HuH-7 (cell line): ENCODE results near the gene CREB3L1.

Source experiments
- DNase-seq: peaks from one replicate; pipeline ENCODE4 v3.0.0; 2011; ENCODE audit warnings: low spot score

Gene CREB3L1

GRCh38 chr11:46277622-46278386 lies at the start of gene CREB3L1:
CREB3L1 (plus strand) TSS chr11:46277662; CDS start chr11:46278112, 450 bp downstream.
- DNase-seq = peak; percentile 87

DNA sequence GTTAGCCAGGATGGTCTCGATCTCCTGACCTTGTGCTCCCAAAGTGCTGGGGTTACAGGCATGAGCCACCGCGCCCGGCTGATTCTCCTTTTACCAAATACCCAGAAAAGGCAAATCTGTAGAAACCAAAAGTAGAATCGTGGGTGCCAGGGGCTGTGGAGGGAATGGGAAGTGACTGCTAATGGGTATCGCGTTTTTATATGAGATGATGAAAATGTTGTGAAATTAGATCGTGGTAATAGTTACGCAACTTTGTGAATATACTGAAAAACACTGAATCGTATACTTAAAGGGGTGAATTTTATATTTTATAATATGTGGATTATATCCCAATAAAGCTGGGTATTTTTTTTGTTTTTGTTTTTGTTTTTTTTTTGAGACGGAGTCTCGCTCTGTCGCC lies 48.2 kb upstream of the CREB3L1 start:
- DNase-seq = no peak

DNA sequence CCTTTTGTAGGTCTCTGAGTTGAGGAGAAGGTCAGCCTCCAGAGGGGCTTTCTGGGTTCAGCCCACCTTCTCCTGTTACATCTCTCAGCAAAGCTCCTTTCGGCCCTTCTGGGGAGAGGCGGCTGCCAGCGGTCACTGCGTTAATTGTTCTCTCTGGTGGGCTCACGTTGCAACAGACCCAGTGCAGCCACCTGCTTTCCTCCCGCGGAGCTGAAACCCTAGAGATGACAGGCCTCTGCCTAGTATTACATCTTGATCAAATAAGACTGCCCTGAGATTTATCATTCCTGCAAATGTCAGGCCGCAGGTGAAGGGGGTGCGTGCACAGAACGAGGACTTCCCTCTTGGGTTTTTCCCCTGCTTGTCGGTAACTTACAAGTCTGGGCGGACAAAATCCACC lies 43.2 kb upstream of the CREB3L1 start:
- no peak for DNase-seq

GRCh38 chr11:46235777-46236688 lies 41.4 kb upstream of the CREB3L1 start:
- DNase-seq = no peak

- no peak for DNase-seq
Observed at GRCh38 chr11:46236918-46237247, 40.6 kb upstream of the CREB3L1 start.

- peak; percentile 66 for DNase-seq
Observed at GRCh38 chr11:46237248-46238077, 40.0 kb upstream of the CREB3L1 start.

DNA sequence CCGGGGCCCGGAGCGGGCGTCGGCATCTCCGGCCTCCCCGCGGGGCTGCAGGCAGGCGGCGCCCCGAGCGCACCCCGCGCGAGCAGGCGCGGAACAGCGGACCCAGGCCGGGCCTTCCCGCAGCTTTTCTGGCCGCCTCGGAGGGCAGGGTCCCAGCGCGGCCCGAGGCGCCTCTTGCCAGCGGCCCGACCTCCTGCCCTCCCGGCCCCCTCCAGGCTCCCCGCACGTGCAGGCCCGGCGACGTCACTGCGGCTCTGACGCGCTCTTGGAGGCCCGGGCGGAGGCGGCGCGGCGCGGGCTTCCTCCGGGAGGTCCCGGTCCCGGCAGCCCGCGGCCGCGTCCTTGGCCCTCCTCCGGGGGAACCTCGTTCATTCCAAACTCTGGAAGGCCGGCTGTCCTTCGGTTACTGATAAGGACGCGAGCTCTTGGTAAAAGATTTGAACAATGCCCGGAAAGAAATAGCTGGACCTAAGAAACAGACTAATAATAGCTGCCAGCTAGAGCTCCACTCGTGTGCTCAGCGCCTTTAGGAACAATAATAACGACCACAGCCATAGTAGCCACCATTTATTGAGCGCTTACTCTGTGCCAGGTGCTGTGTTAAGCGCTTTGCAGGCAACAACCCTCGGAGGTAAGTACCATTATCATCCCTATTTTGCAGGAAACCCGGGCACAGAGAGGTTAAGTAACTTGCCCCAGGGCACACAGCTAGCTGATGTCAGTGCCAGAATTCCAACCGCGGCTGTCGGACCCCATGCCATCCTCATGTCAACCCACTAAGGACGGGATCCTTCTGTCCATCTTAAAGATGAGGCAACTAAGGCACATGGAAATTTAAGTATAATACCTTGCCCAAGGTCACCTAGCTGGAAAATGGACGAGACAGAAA lies 39.1 kb upstream of the CREB3L1 start:
- peak; percentile 55 for DNase-seq

DNA sequence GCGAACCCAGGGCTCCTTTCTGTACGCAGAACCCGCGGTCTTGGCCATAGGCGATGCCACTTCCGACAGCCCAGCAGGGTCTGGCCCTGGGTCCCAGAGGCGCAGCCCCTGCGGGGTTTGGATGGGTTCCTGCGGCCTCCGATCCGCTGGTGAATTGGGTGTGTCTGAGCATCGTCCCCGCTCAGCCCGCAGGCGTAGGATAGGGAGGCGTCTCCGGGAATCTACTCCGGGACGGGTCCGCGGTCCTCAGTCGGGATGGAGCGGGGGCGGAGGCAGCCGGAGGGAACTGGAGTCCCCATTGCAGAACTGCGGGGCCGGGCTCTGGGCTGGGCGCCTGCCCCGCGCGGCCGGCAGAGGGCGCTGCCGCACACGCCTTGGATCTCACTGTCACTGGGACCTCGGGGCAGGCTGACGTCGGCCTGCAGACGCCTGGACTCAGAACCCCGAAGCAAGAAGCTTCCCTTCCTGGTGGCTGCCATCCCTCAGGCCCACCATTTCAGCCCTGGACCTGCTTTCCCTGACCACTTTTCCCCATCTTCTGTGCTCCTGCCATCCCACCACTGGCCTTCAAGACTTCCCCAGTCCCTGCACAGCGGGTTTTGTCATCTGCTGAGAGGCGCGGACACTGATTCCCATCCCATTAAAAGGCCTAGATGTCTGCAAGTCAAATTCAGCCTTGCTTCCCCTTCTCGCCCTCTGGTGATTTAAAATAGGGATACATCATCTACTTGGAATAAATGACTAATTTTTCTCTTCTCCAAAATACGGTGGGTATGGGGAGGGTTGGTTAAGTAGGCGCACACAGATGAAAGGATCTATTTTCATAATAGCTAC lies 38.3 kb upstream of the CREB3L1 start:
- DNase-seq = peak; percentile 96

- no peak for DNase-seq
Observed at GRCh38 chr11:46239801-46240061, 37.7 kb upstream of the CREB3L1 start.

GRCh38 chr11:46240371-46240770 lies 37.1 kb upstream of the CREB3L1 start:
- DNase-seq = no peak

- DNase-seq = no peak
Observed at GRCh38 chr11:46240861-46241260, 36.6 kb upstream of the CREB3L1 start.

- DNase-seq = no peak
Observed at GRCh38 chr11:46242041-46242951, 35.2 kb upstream of the CREB3L1 start.

DNA sequence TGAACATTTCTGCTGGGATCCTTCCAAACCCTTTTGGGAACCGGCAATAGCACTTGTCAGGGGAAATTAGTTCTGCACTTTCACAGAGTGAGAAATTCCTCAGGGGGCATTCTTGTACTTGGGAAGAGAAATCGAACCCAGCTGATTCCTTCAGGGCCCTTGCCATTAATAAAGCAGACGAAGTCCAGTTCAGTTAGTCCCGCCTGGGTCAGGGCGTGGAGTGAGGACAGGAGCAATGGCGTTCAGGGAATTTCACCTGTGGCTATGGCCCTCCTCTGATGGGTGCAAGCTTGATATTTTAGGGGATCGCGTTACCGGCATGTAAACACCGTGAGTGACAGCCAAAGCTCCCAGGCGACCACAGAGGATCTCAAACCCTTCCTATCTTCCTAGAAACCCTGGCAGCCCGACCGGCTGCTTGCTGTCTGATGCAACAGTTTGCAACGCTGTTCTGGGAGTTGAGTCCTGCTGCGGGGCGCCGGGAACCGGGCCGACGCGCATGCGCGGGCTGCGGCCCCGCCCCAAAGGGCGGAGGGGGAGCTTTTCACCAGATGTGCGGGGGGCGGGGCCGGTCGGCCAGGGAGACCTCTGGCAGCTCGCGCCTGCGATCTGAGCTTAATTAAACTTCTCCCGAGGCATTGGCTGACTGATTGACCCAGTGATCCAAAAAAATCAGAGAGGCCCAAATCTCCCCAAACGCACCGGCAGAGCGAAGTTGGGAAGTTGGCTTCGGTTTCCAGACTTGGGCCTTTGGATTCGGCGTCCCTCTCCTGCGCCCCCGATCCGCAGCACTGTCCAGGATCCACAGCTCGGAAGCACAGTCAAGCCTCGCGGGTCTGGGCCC lies 34.3 kb upstream of the CREB3L1 start:
- DNase-seq = peak; percentile 94

DNA sequence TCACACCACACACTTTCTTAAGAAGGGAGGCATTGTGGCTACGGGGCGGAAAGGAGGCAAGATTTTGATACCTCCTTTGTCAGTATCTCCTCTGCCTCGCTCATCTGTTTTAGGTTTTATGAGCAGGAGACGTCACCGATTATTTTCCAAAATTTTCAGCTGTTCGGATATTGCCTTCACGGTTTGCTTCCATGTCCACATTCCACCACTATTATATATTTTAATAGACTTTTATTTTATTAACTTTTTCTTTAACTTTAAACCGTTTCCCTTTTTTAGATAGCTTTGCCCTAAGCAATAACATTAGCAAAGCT lies 33.7 kb upstream of the CREB3L1 start:
- no peak for DNase-seq

- no peak for DNase-seq
Observed at GRCh38 chr11:46246521-46246920, 30.9 kb upstream of the CREB3L1 start.

DNA sequence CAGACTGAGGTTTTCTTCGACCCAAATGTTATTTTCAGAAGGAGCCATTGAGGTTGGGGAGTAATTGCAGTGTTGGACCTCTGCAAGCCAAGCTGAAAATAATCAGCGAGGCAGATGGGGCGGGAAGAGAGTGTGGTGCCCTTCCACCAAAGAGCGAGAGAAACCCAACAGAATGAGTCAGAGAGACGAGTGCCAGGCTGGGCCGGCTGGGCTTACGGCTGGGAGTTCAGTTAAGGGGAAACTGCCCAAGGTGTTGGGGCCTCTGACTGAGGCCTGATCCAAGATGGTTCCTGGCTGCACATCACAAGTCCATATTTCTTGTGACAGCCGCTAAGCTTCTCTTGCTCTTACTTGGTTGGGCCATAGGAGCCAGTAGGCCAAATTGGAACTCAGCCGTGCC lies 30.4 kb upstream of the CREB3L1 start:
- DNase-seq = no peak

DNA sequence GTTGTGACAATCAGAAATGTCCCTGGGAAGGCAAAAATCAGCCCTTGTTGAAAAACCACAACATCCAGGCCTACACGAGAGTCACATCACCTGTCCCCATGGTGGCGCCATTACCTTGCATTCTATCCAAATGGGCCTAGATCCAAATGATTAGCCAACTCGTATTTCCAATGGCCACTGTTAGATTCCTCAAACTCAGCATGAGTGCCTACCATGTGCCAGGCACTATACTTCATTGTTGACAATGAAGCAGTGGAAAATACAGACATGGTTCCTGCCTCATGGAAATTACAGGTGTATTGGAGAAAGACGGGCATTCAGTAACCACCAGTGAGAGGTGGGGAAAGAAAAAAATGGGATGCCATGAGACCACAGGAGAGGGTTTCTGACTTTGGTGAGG lies 29.8 kb upstream of the CREB3L1 start:
- DNase-seq = peak; percentile 78

DNA sequence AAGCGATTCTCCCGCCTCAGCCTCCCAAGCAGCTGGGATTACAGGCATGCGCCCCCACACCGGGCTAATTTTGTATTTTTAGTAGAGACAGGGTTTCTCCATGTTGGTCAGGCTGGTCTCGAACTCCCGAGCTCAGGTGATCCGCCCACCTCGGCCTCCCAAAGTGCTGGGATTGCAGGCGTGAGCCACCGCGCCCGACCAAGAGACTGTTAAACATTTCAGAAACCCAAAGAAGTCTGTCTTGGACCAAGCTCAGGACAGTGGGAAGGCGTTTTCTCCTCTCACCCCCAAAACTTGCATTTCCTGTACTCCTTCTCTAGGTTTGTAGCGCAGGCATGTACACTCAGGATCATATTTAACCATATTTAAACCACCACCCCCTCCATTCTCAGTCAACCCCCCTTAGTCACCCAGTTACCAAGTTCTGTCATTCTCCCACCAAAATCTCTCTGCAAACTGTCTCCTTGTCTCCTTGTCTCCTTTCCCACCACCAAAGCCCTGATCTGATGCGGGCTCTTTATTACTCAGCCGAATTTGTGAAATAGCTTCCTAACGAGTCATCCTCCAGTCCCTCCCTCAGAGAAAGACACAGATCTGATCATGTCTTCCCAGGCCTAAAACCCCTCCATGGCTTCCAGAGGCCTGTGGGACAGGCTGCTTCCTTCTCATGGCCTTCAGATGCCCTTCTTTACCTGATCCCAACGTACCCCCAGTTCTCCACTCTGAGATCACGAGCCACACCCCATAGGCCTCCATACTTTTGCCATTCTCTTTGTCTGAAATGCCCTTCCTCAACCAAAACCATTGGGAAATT lies 29.0 kb upstream of the CREB3L1 start:
- no peak for DNase-seq
